Skeletal muscle tissue (tissue), 4 donors: Measurements from ENCODE around the gene PAOX. TPM values are rescaled to one million over a fixed set of nuclear protein-coding genes. Genes with fewer than 3 reads are reported as not detected.
"Not testable (repeated sequence)": the region's sequence is repeated elsewhere in the genome, so short reads cannot be mapped to it uniquely, and the experiment has no call there.

Experiments
- H3K27ac ChIP-seq: one replicate; pipeline ENCODE4 v1.7.0; 2013; ENCODE audit warnings: mild to moderate bottlenecking, low read depth, low read length, inconsistent platforms
- H3K27me3 ChIP-seq, 3 donors: one replicate each; pipeline ENCODE4 v1.7.0; 2013; ENCODE audit warnings: low read length in 3 of 3; ENCODE audit not compliant: control insufficient read depth in 3 of 3, insufficient read depth in 3 of 3
- H3K36me3 ChIP-seq, 3 donors: one replicate each; pipeline ENCODE4 v1.7.0; 2013; ENCODE audit warnings: low read length in 3 of 3; ENCODE audit not compliant: control insufficient read depth in 3 of 3, insufficient read depth in 3 of 3
- H3K4me1 ChIP-seq, 3 donors: one replicate each; pipeline ENCODE4 v1.7.0; 2013; ENCODE audit warnings: low read length in 3 of 3, mild to moderate bottlenecking in 3 of 3; ENCODE audit not compliant: control insufficient read depth in 3 of 3, insufficient read depth in 3 of 3
- H3K4me3 ChIP-seq, 3 donors: one replicate each; pipeline ENCODE4 v1.7.0; 2013; ENCODE audit warnings: low read length in 3 of 3
- H3K9ac ChIP-seq, 3 donors: one replicate each; pipeline ENCODE4 v1.7.0; 2013; ENCODE audit warnings: low read length in 3 of 3, mild to moderate bottlenecking in 3 of 3, moderate library complexity in 2 of 3, low read depth in 1 of 3
- H3K9me3 ChIP-seq, 3 donors: one replicate each; pipeline ENCODE4 v1.7.0; 2013; ENCODE audit warnings: low read length in 3 of 3; ENCODE audit not compliant: control insufficient read depth in 3 of 3
- total RNA-seq: library from RNA; depleted of rRNA; stranded (reverse); fragments of >200 nt; gene quantifications from one replicate; pipeline ENCODE4 v1.2.3, GENCODE V29; 2014
- donor health status: Osteomylitis.

The PAOX gene
- total RNA-seq, 1 donor from 2014 or later: 7.3 TPM

DNA sequence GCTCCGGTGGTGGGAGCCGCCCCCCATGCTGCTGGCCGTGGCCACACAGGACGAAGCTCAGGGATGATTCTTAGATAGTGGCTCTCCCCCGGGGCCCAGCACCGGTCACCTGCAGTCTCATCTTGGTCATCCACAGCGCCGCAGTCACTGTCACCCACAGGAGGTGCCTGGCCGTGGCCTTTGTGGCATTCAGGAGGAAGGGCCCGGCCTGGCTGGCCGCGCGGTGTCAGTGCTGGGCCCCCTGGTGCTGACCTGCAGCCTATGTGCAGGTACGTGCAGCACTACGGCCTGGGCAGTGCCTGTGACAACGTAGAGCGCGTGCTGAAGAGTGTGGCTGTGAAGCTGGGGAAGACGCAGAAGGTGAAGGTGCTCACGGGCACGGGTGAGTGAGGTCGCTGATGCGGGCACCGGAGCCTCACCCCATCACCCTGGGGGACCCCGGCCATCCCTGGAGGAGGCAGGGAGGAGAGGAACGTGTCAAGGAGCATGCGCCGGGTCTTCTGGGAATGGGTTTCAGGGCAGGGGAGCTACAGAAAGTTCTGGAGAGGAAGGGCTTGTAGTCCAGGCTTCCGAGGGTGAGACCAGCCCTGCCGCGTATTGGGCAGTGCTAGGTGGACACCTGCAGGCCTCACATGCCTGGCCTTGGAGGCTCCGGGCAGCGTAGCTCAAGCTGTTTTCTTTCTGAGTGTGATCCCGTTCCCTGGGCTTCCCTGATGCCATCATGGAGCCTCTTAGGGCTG is 40.3 kb downstream of the PAOX start:
- H3K9ac ChIP-seq: no peak overlapping the region
- H3K4me3 ChIP-seq: no peak overlapping the region
- no peaks in the 10 kb centered on the region for H3K9me3 ChIP-seq
- peaks cover 28 to 30% (median 28%) of the 10 kb centered on the region in 3 donors for H3K36me3 ChIP-seq
- peaks cover 10 to 24% (median 18%) of the 10 kb centered on the region in 3 donors for H3K27me3 ChIP-seq
- peaks cover 0 to 5% (median 0%) of the 10 kb centered on the region in 3 donors for H3K4me1 ChIP-seq
- no peak overlapping the region for H3K27ac ChIP-seq

DNA sequence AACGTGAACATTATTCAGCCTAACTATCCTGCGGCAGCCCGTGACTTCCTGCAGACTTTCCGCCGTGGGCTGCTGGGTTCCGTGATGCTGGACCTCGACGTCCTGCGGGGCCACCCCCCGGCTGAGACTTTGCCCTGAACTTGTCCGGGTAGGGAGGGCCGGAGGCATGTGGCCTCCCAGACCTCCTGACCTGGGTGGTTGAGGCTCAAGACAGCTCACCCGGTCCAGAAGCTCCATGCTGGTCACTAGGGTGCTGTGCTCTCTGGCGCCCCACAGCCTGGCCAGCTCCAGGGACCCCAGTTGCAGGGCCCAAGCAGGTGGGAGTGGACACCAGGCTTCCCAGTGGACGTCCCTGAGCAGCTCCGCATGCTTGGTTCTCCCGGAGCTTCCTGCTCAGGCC is 41.0 kb downstream of the PAOX start:
- H3K27me3 ChIP-seq: peaks cover 10 to 24% (median 18%) of the 10 kb centered on the region in 3 donors
- peaks cover 0 to 5% (median 0%) of the 10 kb centered on the region in 3 donors for H3K4me1 ChIP-seq
- no peak overlapping the region for H3K27ac ChIP-seq
- H3K9ac ChIP-seq: no peak overlapping the region
- H3K36me3 ChIP-seq: peaks cover 27 to 30% (median 28%) of the 10 kb centered on the region in 3 donors
- H3K9me3 ChIP-seq: no peaks in the 10 kb centered on the region
- no peak overlapping the region for H3K4me3 ChIP-seq

DNA sequence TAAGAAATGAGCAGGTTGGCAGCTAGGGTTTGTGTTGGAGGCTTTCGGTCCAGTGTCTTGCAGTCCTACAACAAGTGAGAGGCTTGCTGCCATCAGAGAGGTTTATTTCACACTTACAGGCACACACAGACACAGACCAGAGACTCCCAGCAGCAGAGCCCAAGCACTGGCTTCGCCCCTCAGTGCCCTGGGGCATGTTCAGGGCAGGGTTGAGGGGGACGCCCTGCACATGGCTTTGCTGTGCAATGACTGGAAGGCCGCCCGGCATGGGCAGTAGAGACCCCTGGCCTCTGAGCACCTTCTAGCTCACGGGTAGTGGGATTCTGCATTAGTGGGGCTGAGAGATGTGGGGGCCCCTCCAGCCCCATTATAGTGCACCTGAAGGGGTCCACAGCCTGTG is 41.5 kb downstream of the PAOX start:
- peaks cover 22 to 26% (median 23%) of the 10 kb centered on the region in 3 donors for H3K36me3 ChIP-seq
- no peak overlapping the region for H3K27ac ChIP-seq
- no peak overlapping the region for H3K4me3 ChIP-seq
- H3K4me1 ChIP-seq: peaks cover 0 to 5% (median 0%) of the 10 kb centered on the region in 3 donors
- peaks cover 10 to 24% (median 18%) of the 10 kb centered on the region in 3 donors for H3K27me3 ChIP-seq
- no peak overlapping the region for H3K9ac ChIP-seq
- no peaks in the 10 kb centered on the region for H3K9me3 ChIP-seq

DNA sequence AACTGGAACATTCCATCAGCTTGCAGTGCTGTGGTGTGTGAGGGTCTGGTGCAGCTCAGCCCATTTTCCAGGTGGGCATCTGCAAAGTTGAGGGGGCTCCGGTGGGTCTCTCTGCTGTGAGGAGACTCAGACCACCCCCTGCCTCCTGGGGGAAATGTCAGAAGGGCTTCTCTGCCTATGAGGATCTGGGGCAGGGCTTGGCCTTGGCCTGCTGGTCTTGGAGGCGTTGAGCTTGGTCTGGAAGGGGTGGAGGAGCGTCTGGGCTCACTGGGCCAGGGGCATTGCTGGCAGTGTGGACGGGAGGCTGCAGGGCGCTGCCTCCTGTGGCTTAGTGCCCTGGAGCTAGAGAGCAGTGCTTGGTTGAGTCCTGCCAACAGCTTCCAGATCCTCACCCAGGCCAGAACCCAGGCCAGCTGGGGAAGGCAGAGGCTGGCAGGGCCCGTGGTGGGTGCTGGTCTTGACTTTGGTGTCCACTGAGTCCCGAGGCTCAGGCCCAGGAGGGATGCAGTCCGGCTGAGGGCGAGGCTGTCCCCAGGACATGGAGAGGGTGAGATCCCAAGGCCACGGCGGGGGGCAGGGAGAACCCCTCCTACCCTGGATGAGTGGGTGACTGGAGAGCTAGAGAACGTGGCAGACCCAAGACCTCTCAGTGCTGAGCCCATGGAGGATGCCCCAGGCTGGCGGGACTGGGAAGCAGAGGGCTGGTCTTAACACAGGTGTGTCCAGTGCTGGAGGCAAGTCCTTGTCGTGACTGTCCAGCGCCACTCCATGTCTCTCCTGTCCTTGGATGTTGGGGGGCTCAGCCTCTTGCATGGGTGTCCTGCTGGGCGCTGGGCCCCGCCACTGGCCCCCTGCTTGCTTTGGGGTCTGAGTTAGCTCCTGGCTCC is 42.5 kb downstream of the PAOX start:
- Histone ChIP-seq H3K36me3 (peaks cover 22 to 25% (median 23%) of the 10 kb centered on the region in 3 donors), H3K4me1 (peaks cover 0 to 5% (median 0%) of the 10 kb centered on the region in 3 donors), H3K27me3 (peaks cover 10 to 24% (median 18%) of the 10 kb centered on the region in 3 donors), H3K9ac (no peak overlapping the region), H3K9me3 (no peaks in the 10 kb centered on the region), H3K27ac (no peak overlapping the region), H3K4me3 (no peak overlapping the region)

DNA sequence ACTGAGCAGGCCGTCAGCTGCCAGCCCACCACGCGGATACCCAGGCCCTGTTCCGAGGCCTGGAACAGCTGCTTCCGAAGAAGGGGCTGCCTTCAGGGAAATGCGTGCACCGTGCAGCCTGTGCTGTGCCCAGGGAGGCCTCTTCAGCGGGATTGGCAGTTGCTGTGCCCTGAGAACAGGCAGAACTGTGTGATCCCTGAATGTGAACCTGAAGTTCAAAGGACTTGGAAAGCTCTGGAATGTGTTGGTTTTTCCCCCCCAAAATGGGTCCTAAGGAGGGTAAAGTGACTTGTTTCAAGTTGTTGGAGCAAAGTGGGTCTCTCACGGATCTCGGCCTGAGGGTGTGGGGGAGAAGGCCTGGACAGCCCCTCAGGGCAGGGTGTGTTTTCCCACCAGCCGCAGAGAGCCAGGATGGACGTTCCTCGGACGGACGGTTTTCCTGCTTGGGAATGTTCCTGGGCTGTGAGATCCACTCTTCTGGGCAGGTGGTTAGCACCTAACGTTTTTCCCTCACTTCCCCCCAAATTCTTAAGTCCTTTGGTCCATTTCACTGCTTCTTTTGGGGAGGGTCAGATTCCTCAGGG is 43.3 kb downstream of the PAOX start:
- Histone ChIP-seq H3K9me3 (no peaks in the 10 kb centered on the region), H3K9ac (no peak overlapping the region), H3K27ac (no peak overlapping the region), H3K36me3 (peaks cover 22 to 25% (median 23%) of the 10 kb centered on the region in 3 donors), H3K4me3 (no peak overlapping the region), H3K27me3 (peaks cover 10 to 24% (median 18%) of the 10 kb centered on the region in 3 donors), H3K4me1 (peaks cover 0 to 5% (median 0%) of the 10 kb centered on the region in 3 donors)

DNA sequence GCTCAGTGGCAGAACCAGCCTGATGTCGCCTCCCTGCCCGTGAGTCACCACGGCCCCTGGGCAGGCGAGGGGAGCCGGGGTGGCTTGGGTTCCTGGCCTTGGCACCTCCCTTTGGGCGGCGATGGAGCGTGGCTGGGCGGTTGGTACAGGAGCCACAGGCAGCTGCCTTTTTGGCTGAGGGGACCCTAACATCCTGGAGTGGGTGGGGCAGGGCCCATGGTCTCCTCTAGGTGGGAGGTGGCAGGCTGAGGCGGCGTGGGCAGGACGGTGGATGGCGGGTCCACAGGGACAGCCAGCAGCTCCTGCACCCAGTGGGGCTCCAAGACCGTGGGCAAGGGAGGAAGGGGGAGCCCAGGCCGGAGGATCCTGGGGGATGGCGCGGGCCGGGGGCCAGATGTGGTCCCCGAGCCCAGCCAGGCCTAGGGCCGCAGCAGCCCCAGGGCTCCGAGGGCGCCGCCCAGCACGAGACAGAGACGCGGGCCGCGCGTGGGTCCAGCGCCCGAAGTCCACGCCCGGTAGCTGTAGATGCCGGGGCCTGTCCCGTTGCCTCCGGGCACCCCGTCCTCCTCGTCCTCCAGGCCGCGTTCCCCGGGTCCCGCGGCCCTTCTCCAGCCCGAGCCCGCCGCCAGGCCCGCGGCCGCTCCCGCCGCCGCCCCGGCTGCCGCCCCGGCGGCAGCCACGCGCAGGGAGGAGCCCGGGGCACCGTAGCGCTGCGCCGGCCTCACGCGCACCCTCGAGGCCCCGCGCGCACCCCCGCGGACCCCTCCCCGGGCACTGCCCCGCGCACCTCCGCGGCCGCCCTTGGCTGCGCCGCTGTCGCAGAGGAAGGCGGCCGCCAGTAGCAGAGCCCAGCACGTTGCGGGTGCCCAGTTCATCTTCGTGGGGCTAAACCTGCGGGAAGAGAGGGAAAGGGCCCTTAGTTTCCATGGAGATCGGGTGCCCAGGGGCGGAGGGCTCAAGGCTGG is 44.0 kb downstream of the PAOX start:
- peak overlapping the region in 1 of 3 donors; percentile 22 for H3K4me3 ChIP-seq

DNA sequence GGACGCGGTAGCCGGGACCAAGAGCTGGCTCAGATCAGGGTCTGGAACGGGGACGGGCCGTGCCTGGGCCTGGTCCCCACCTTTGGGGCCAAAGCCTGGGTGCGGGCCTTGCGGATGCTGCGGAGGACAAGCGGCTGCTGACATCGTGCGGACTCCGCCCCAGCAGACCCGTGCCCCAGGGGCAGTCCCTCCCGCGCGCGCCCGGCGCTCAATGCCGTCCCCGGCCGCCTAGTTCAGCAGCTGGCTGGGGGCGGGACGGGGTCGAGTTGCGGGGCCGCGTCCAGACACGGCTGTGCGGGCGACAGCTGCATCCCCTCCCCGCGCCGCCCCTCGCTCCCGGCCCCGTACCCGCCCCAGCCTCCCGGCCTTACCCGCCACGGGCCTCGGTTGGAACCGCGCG is 45.0 kb downstream of the PAOX start:
- H3K27me3 ChIP-seq: peaks cover 10 to 24% (median 18%) of the 10 kb centered on the region in 3 donors
- H3K27ac ChIP-seq, H3K4me1 ChIP-seq, H3K9ac ChIP-seq, H3K4me3 ChIP-seq, H3K9me3 ChIP-seq: not testable (repeated sequence)
- H3K36me3 ChIP-seq: peaks cover 18 to 22% (median 19%) of the 10 kb centered on the region in 3 donors

More for the DNA sequence above, 44.0 kb downstream of the PAOX start:
- Histone ChIP-seq H3K9ac (peak overlapping the region in 1 of 3 donors; percentile 3), H3K4me1 (peaks cover 0 to 5% (median 0%) of the 10 kb centered on the region in 3 donors), H3K27ac (no peak overlapping the region), H3K9me3 (no peaks in the 10 kb centered on the region), H3K36me3 (peaks cover 22 to 25% (median 23%) of the 10 kb centered on the region in 3 donors), H3K27me3 (peaks cover 10 to 24% (median 18%) of the 10 kb centered on the region in 3 donors)

DNA sequence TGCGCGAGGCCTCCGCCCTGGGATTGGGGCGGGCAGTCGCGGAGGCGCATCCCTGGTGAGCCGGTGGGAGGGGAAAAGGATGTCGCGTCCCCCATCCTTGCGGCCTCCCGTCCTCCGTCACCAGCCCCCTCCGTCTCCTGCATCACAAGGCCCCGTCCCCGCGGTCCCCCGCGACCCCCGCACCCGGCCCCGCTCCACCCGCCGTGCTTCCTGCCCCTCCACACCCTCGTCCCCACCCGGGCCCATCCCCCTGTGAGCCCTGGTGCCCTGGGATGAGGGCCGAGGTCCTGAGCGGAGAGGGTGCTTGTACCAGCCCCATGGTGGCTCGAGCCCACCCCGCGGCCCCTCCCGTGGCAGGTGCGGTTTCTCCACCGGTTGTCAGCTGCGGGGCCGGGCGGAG is 45.5 kb downstream of the PAOX start, which contains the start of gene SPRN:
Gene SPRN, minus strand, starts transcription at position 25 of the 400 bp plus-strand sequence. CDS start 944 bp downstream, outside the sequence.
- Histone ChIP-seq H3K27me3 (peaks cover 10 to 24% (median 18%) of the 10 kb centered on the region in 3 donors), H3K4me3 (peak within 1 kb of the TSS in 1 of 3 donors; percentile 22), H3K36me3 (peaks cover 13 to 17% (median 14%) of the 10 kb centered on the region in 3 donors)
- not testable (repeated sequence) for H3K9ac ChIP-seq, H3K9me3 ChIP-seq, H3K4me1 ChIP-seq, H3K27ac ChIP-seq

DNA sequence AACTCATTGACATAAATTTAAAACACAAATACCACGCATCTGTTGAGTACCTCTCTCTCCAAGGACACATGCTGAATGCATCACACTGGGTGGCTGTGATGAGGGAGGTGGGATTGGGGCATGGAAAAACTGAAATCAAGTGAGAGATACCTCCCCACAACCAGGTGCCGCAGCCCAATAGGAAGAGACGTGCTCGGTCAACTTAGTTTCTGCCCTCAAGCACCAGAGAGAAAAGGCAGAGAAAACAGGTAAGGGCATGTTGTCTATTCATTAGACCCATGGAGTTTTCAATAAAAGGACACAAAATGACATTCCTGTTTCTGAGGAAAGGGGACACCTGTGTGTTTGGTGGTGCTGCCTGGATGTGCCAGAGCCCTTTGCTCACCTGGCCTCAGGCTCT is 50.5 kb downstream of the PAOX start:
- not testable (repeated sequence) for H3K4me3 ChIP-seq, H3K27me3 ChIP-seq, H3K36me3 ChIP-seq, H3K4me1 ChIP-seq, H3K9me3 ChIP-seq, H3K27ac ChIP-seq, H3K9ac ChIP-seq
